Esophagus squamous epithelium (tissue), 4 donors: ENCODE data around the gene ZC3H14.

Source experiments
- CTCF ChIP-seq, 6 experiments: fragments of 450-650 bp in 4 of 6; fragments of 200-600 bp in 2 of 6; sonication (generic) in 2 of 6; IDR thresholded peaks; one replicate each; pipeline ENCODE4 v1.5.1; 2016 to 2019; ENCODE audit warnings: antibody characterized with exemption in 6 of 6, mild to moderate bottlenecking in 4 of 6, moderate library complexity in 4 of 6
- POLR2A ChIP-seq, 4 donors: fragments of 450-650 bp; IDR thresholded peaks; one replicate each; pipeline ENCODE4 v1.6.1; 2017; ENCODE audit warnings: antibody characterized with exemption in 4 of 4, mild to moderate bottlenecking in 4 of 4, moderate library complexity in 3 of 4

DNA sequence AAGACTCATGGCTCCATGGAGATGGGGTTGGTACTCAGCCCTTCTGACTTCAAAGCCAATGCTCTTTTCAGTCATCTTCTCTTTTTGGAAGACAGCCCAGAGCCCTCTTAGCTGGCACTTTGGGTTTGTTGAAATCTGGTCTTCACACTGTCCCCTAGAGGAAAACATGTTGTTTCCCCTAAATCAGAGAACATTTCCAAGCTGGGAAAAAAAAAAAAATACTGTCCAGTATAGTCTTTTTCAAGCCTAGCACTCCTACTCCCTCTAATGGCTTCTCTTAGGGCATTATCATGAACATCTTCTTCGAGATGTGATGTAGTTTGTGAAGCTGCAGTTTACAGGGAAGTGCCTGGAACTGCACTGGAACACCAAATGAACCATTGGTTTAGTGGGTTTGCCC is 3.0 kb upstream of the ZC3H14 start:
- TF ChIP-seq CTCF (IDR thresholded peaks at IDR 0.05) = peak in 3 of 6 experiments; percentile 9 to 24 (median 17)
- TF ChIP-seq POLR2A (IDR thresholded peaks at IDR 0.05) = no peak
